Endothelial cell of umbilical vein (primary cell): ENCODE results near the gene EID2B. TPM values are rescaled to one million over a fixed set of nuclear protein-coding genes. Genes with fewer than 3 reads are reported as not detected.

Experiments
- BruUV-seq: library from RNA; stranded (reverse); fragments of 400-500 nt; replicated peaks from 2 replicates; lab custom pipeline; 2021; lab: Mats Ljungman, UMichigan
- CTCF ChIA-PET: fragments of 300-600, 350-600 bp; sonication (Branson Sonifier 250); formaldehyde crosslinking; loops from one replicate; lab custom pipeline; 2021; ENCODE audit warnings: antibody characterized with exemption, inconsistent platforms; lab: Charles Lee
- POLR2A ChIA-PET: fragments of 300-600, 350-600 bp; sonication (Branson Sonifier 250); formaldehyde crosslinking; loops from one replicate; lab custom pipeline; 2021; ENCODE audit warnings: antibody characterized with exemption, inconsistent platforms; lab: Charles Lee
- DNase-seq: peaks from one replicate; pipeline ENCODE4 v3.0.0-alpha.2; 2011; ENCODE audit warnings: low read depth, low spot score
- FAIRE-seq: peaks from 2 replicates; lab custom pipeline; 2011; peaks lifted over from hg19 to GRCh38; lab: Jason Lieb, UNC
- H2AFZ ChIP-seq: 2 replicates; pipeline ENCODE4 v1.6.0; 2012; ENCODE audit warnings: low read depth, low read length, control low read depth, inconsistent platforms
- H3K27ac ChIP-seq: 2 replicates; pipeline ENCODE4 v1.5.1; 2011; ENCODE audit warnings: low read depth, mild to moderate bottlenecking, control low read depth, low read length, moderate library complexity; ENCODE audit not compliant: insufficient read depth
- H3K27me3 ChIP-seq, 2 experiments: 2 replicates each; pipeline versions ENCODE4 v1.6.0 to v1.6.1; 2011; ENCODE audit warnings: low read length in 2 of 2, mixed read lengths in 1 of 2; ENCODE audit not compliant: control insufficient read depth in 2 of 2, insufficient read depth in 2 of 2
- H3K36me3 ChIP-seq, 2 experiments: 2 replicates in 1 of 2; 3 replicates in 1 of 2; pipeline ENCODE4 v1.5.1; 2011; ENCODE audit warnings: low read length in 2 of 2, mild to moderate bottlenecking in 1 of 2, moderate library complexity in 1 of 2; ENCODE audit not compliant: control insufficient read depth in 2 of 2, insufficient read depth in 2 of 2; ENCODE audit errors: extremely low read depth in 1 of 2
- H3K4me1 ChIP-seq: 3 replicates; pipeline ENCODE4 v1.5.1; 2011; ENCODE audit warnings: mild to moderate bottlenecking, low read length; ENCODE audit not compliant: control insufficient read depth, insufficient read depth; ENCODE audit errors: extremely low read depth
- H3K4me2 ChIP-seq: 2 replicates; pipeline ENCODE4 v1.6.1; 2011; ENCODE audit warnings: low read length, control low read depth, mixed read lengths; ENCODE audit not compliant: insufficient read depth
- H3K4me3 ChIP-seq, 3 experiments: fragments of 200-600 bp in 1 of 3; sonication (generic), shearing (Covaris generic) in 1 of 3; replicated peaks in 1 of 3; 2 replicates each; pipeline ENCODE4 v1.5.1; 2011 to 2016; ENCODE audit warnings: control low read depth in 3 of 3, low read length in 3 of 3, mild to moderate bottlenecking in 2 of 3, inconsistent platforms in 1 of 3, low read depth in 1 of 3, moderate library complexity in 1 of 3; ENCODE audit not compliant: insufficient read depth in 1 of 3
- H3K79me2 ChIP-seq: 2 replicates; pipeline ENCODE4 v1.6.0; 2012; ENCODE audit warnings: low read length, inconsistent platforms; ENCODE audit not compliant: control insufficient read depth, insufficient read depth
- H3K9ac ChIP-seq: replicated peaks from 2 replicates; pipeline ENCODE3; 2011; ENCODE audit warnings: low read length, control low read depth; ENCODE audit not compliant: insufficient read depth; ENCODE audit errors: extremely low read depth
- H3K9me1 ChIP-seq: replicated peaks from 3 replicates; pipeline ENCODE4 v1.6.0; 2011; ENCODE audit warnings: mild to moderate bottlenecking, low read length; ENCODE audit not compliant: control insufficient read depth, insufficient read depth; ENCODE audit errors: extremely low read depth
- H3K9me3 ChIP-seq: replicated peaks from 2 replicates; pipeline ENCODE4 v1.5.1; 2012; ENCODE audit warnings: low read length, inconsistent platforms; ENCODE audit not compliant: control insufficient read depth, insufficient read depth
- H4K20me1 ChIP-seq: replicated peaks from 2 replicates; pipeline ENCODE3; 2011; ENCODE audit warnings: mild to moderate bottlenecking, low read length; ENCODE audit not compliant: control insufficient read depth, insufficient read depth; ENCODE audit errors: extremely low read depth
- CTCF ChIP-seq, 2 donors: IDR thresholded peaks; 1 replicate in 1 of 2; 2 replicates in 1 of 2; pipeline ENCODE4 v1.5.1; 2011; ENCODE audit warnings: low read length in 2 of 2, mild to moderate bottlenecking in 2 of 2, moderate library complexity in 2 of 2, control low read depth in 1 of 2, inconsistent platforms in 1 of 2, low read depth in 1 of 2; ENCODE audit not compliant: insufficient read depth in 1 of 2; ENCODE audit errors: extremely low read depth in 1 of 2
- EZH2 ChIP-seq: IDR thresholded peaks from 2 replicates; pipeline ENCODE4 v1.6.1; 2012; ENCODE audit warnings: borderline replicate concordance, low read depth, mild to moderate bottlenecking, moderate library complexity, low read length, inconsistent platforms; ENCODE audit not compliant: severe bottlenecking
- FOS ChIP-seq: IDR thresholded peaks from 2 replicates; pipeline ENCODE4 v1.6.1; 2011; ENCODE audit warnings: mild to moderate bottlenecking, low read length, moderate library complexity, borderline replicate concordance; ENCODE audit not compliant: insufficient read depth
- GATA2 ChIP-seq: IDR thresholded peaks from 2 replicates; pipeline ENCODE4 v1.7.0; 2011; ENCODE audit warnings: low read depth, mild to moderate bottlenecking, moderate library complexity, mixed read lengths, low read length; ENCODE audit not compliant: insufficient read length, insufficient read depth
- JUN ChIP-seq: IDR thresholded peaks from 2 replicates; pipeline ENCODE4 v1.6.1; 2011; ENCODE audit warnings: borderline replicate concordance, low read depth; ENCODE audit not compliant: insufficient read length, insufficient read depth
- MAX ChIP-seq: IDR thresholded peaks from 2 replicates; pipeline ENCODE4 v1.6.1; 2011; ENCODE audit not compliant: insufficient read depth, insufficient read length
- MYC ChIP-seq: IDR thresholded peaks from one replicate; pipeline ENCODE4 v1.6.1; 2011; ENCODE audit warnings: mild to moderate bottlenecking, low read depth, low read length
- POLR2A ChIP-seq: IDR thresholded peaks from 2 replicates; pipeline ENCODE4 v1.6.1; 2012; ENCODE audit warnings: low read depth, mild to moderate bottlenecking, control low read depth, low read length
- POLR2AphosphoS5 ChIP-seq: IDR thresholded peaks from 2 replicates; pipeline ENCODE4 v1.6.1; 2012; ENCODE audit warnings: low read depth, mild to moderate bottlenecking, control low read depth, low read length, moderate library complexity; ENCODE audit not compliant: insufficient read depth
- dilution Hi-C: fragments of 300-500 bp; cut with MboI; formaldehyde crosslinking; loops from one replicate; pipeline ENCODE4 v1.15.0; 2019; ENCODE audit warnings: low sequenced_read_pairs; ENCODE audit not compliant: extremely low pct_ligation_motif_present
- intact Hi-C: fragments of 100-400 bp; cut with micrococcal nuclease; formaldehyde crosslinking; loops from one replicate; pipeline ENCODE4 v1.10.0; 2022
- polyA plus RNA-seq, 4 experiments: library from polyadenylated mRNA; depleted of rRNA in 3 of 4; stranded (reverse) in 3 of 4; unstranded in 1 of 4; fragments of >200 nt; gene quantifications; 2 replicates each; pipeline versions ENCODE4 v1.2.1 to v1.2.3, GENCODE V29; 2011 to 2012; ENCODE audit warnings: missing spikeins in 1 of 4
- total RNA-seq: library from RNA; stranded (reverse); gene quantifications from 2 replicates; pipeline ENCODE4 v1.2.3, GENCODE V29; 2021

EID2B gene
- total and polyA plus RNA-seq, 2 donors (not counting 3 experiments of a cell fraction or from before 2014, with no cell fraction given), result 1.7 to 3.9 TPM

- Histone ChIP-seq H3K27ac (no peak overlapping the region), H3K9me3 (no peaks in the 10 kb centered on the region), H3K4me3 (no peak overlapping the region), H2AFZ (no peak overlapping the region), H3K36me3 (no peaks in the 10 kb centered on the region), H3K9ac (no peak overlapping the region), H3K27me3 (peaks cover 38 to 42% of the 10 kb centered on the region in 2 experiments), H4K20me1 (no peaks in the 10 kb centered on the region), H3K9me1 (no peaks in the 10 kb centered on the region), H3K4me2 (no peak overlapping the region), H3K79me2 (no peaks in the 10 kb centered on the region), H3K4me1 (no peaks in the 10 kb centered on the region)
- CTCF ChIA-PET, result interaction anchor here (0.7 to 1.3 kb wide), 3 partner anchors 10 to 15 kb away, joined by 3 to 4 read pairs (median 3); no protein-coding TSS in a partner anchor
- DNase-seq (no peak), FAIRE-seq (no peak)
- no TSS peak for BruUV-seq
- dilution Hi-C loops (no loop called here), intact Hi-C loops (no loop called here)
- POLR2A ChIA-PET, result no interaction called here
- TF ChIP-seq MAX, result no peak
- no peak for TF ChIP-seq POLR2AphosphoS5
- TF ChIP-seq EZH2, result no peak
- no peak for TF ChIP-seq POLR2A
- TF ChIP-seq CTCF (IDR thresholded peaks at IDR 0.05; ENCODE audit: extremely low read depth in 1 of 2, insufficient read depth in 1 of 2, low read depth in 1 of 2, low read length in 2 of 2), result no peak
Observed at GRCh38 chr19:39512988-39513387, 19.7 kb downstream of the EID2B start.

- ChIA-PET CTCF (no interaction called here), POLR2A (no interaction called here)
- no peak overlapping the region for H3K27ac ChIP-seq
- DNase-seq (no peak), FAIRE-seq (no peak)
- no peak overlapping the region for H3K4me3 ChIP-seq
- intact Hi-C loops, result no loop called here
- H3K9me1 ChIP-seq, result no peaks in the 10 kb centered on the region
- H3K9ac ChIP-seq, result no peak overlapping the region
- H3K27me3 ChIP-seq, result peaks cover 20 to 25% of the 10 kb centered on the region in 2 experiments
- BruUV-seq, result no TSS peak
- H3K79me2 ChIP-seq, result no peaks in the 10 kb centered on the region
- no peaks in the 10 kb centered on the region for H3K9me3 ChIP-seq
- TF ChIP-seq GATA2 (no peak), JUN (no peak), CTCF (IDR thresholded peaks at IDR 0.05; ENCODE audit: extremely low read depth in 1 of 2, insufficient read depth in 1 of 2, low read depth in 1 of 2, low read length in 2 of 2) (no peak), FOS (no peak), EZH2 (no peak), MYC (no peak), MAX (no peak), POLR2AphosphoS5 (no peak), POLR2A (no peak)
- no peaks in the 10 kb centered on the region for H4K20me1 ChIP-seq
- H3K4me1 ChIP-seq, result peaks cover 4% of the 10 kb centered on the region
- dilution Hi-C loops, result no loop called here
- no peak overlapping the region for H2AFZ ChIP-seq
- no peak overlapping the region for H3K4me2 ChIP-seq
- H3K36me3 ChIP-seq, result no peaks in the 10 kb centered on the region
Observed at GRCh38 chr19:39509233-39509632, 23.4 kb downstream of the EID2B start.
